ENCODE measurements around the gene OTOG.

The OTOG gene

DNA sequence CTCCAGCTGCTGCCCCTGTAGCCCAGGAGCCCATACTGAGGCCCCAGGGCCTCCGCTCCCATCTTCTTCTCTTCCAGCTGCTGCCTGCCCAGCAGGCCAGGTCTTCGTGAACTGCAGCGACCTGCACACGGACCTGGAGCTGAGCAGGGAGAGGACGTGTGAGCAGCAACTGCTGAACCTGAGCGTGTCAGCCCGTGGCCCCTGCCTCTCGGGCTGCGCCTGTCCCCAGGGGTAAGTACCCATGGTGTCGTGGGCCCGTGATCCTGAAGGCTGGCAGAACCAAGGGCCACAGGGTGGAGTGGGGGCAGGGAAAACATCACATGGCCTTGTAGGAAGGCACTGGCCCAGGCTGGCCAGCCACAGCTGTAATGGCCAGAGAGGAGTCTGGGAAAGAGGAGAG lies 31.2 kb downstream of the OTOG start:
- FAIRE-seq = no peak

DNA sequence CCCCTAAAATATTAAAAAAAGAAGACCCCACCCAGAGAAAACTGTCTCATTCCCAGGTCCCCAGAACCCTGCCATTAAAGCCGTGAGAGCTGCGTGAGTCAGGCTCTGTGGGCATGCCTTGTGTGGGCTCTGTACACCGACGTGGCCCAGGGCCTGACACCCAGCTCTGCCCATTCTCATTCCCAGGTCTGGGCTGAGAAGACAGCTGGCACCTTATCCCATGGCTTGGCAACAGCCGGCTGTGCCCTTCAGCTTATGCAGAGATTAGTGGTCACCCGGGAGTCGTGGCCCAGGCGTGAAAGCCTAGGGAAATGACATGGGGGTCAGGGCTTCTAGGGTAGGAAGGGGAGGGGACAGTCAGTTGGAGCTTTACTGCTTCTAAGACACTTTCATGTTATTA lies 31.9 kb downstream of the OTOG start:
- DNase-seq (ENCODE audit: insufficient read length, low spot score) = no peak
- no peak for FAIRE-seq

More for the DNA sequence above, 31.2 kb downstream of the OTOG start:
- no peak for DNase-seq (ENCODE audit: insufficient read length, low spot score)

DNA sequence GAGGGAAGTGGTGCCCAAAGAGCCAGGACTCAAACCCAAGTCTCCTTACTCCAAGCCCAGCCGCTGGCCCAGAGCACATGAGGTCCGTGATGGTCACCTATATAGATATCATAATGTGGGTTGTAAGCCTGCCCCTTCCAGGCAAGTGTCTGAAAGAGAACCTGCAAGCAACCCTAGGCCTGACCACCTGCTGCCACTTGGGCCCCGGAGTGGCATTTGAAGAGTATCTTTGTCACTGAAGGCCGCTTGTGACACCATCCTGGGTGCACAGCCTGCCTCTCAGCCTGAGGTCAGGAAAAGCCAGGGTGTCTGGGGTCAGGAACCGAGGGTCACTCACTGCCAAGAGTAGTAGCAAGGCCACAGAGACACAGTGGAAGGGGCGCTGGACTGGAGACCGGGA lies 32.4 kb downstream of the OTOG start:
- DNase-seq (ENCODE audit: insufficient read length, low spot score) (no peak), FAIRE-seq (no peak)

DNA sequence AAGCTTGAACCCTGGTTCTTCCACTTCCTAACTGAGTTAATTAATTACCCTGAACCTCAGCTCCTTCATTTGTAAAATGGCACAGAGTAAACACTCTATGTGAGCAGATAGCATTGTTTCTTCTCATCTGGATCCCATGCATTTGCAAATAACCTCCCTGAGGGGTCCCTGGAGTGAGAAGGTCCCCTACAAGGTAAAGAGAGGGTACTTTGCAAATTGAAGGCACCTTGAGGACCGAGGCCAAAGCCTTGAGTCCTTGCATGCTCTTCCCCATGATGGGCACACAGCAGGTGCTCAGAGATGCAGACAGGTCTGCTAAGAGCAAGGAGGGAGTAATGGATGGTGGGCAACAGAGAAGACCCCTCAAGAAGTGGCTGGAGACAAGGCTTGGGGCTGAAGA lies 33.2 kb downstream of the OTOG start:
- FAIRE-seq (no peak), DNase-seq (ENCODE audit: insufficient read length, low spot score) (no peak)

DNA sequence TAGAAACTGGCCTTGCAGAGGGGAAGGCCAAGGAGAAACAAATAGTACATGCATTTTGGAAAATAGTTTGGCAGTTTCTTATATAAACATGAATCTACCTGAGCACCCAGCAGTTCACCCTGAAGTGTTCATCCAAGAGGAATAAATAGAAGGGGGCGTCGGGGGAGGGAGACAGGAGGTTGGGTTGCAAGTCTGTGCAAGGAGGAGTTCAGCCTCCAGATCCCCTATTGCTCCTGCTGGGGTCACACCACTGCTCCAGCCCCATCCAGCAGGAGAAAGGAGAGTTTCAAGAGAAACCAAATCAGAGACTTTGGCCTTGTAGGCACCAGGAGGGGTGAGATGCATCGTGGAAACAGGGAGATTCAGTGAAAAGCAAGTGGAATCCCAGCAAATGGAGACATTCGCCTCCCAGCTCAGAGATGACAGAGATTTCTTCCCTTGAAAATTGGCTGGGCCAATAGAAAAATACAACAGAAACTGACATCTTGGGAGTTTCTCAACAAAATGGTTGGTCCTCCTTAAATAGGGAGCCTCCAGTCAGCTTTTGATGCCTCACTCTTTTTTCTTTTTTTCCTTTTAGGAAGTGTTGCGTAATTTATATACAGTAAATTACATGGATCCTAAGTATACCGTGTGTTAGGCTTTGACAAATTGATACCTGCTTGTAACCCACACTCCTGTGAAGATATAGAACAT lies 34.1 kb downstream of the OTOG start:
- no peak for FAIRE-seq
- no peak for DNase-seq (ENCODE audit: insufficient read length, low spot score)

GRCh38 chr11:17581732-17582053 lies 34.6 kb downstream of the OTOG start:
- DNase-seq (ENCODE audit: insufficient read length, low spot score) (no peak), FAIRE-seq (no peak)

DNA sequence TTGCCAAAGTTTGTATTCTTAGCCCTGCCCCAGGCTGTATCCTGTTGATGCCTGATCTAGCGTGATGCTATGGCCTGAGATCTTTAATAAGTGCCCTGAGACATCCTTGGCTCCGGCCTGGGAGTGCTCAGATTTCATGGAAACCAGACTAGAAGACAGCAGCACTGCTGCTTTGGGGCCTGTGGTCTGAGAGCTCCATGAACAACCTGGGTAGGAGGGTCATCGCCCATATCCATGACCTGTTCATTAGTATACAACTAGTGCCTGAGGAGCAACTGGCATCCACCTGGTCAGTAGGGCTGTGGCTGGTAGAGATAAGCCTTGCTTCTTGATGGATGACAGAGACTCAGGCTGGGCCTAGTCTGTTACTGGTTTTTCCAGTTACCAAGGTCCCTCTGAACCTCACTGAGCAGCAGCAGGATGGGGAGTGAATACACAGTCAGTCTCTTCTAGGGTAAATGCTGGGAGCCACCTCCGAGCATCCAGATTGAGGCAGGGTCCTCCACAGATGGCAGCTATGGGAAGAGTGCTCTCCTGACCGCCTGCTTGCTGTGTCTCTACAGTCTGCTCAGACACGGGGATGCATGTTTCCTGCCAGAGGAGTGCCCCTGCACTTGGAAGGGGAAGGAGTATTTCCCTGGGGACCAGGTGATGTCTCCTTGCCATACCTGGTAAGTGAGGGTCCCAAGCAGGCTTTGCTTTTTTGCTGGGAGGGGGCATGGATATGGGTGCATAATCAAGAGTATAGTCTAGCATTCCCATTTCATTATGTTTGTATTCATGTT lies 39.0 kb downstream of the OTOG start:
- DNase-seq (ENCODE audit: insufficient read length, low spot score) = no peak
- no peak for FAIRE-seq

DNA sequence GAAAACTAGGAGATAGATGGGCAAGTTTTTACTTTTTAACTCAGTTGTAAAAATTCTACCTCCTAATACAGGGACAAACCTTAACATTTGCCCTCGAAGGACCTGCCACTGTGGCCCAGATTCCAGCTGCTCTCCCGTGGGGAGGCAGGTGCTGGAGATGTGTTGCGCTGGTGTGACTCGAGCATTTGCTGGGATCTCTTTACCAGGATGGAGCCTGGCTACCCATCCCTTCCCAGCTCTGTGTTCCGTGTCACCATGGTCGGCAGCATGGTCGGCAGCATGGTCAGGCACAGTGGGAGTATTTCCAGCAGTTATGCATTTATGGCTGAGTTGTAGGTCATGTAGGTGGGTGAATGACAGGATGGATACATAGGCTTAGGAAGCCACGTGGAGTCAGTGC lies 41.1 kb downstream of the OTOG start:
- no peak for DNase-seq (ENCODE audit: insufficient read length, low spot score)
- FAIRE-seq = no peak

- DNase-seq (ENCODE audit: insufficient read length, low spot score) (no peak), FAIRE-seq (no peak)
Measured at GRCh38 chr11:17588721-17589120, 41.7 kb downstream of the OTOG start.

- DNase-seq (ENCODE audit: insufficient read length, low spot score) (no peak), FAIRE-seq (no peak)
Measured at GRCh38 chr11:17590463-17590862, 43.4 kb downstream of the OTOG start.

DNA sequence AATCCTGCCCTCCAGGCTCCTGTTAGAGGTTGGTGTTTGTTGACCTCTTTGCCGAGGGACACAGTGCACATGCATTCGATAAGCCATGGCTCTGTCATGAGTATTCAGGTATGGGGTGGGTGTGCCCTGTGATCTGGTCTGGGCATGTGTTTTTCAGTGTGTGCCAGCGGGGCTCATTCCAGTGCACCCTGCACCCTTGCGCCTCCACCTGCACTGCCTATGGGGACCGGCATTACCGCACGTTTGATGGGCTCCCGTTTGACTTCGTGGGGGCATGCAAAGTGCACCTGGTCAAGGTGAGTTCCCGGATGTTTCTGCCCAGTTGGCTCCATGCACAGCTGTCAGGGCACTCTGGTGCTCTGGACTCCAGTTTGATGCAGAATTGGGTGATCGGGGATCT lies 44.2 kb downstream of the OTOG start:
- FAIRE-seq (no peak), DNase-seq (ENCODE audit: insufficient read length, low spot score) (no peak)

DNA sequence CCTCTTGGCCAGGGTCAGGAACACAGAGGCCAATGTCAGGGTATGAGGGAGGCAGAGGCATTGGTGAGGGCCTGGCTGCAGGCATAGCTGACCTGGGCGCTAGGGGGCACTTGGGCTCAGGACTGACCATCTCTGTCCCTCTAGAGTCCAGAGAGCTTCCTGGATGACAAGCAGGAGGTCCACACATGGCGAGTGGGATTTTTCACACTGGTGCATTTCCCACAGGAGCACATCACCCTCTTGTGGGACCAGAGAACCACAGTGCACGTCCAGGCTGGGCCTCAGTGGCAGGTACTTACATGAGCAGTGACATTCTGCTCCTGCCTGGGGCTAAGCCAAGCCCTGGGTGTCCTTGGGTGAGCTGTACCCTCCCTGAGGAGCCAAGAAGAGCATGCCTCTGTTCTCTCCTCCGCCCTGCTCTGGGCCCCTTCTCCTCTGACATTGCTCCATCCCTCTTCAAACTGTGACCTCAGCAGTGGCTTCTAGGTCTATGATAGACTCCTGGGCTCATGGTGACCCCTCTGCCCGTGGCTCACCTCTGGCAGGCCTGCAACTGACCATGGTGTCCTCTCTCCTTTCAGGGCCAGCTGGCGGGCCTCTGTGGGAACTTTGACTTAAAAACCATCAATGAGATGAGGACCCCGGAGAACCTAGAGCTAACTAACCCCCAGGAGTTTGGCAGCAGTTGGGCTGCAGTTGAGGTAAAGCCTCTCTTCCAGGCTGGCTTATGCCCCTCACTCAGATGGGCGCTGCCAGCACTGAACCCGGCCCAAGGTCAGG lies 46.6 kb downstream of the OTOG start:
- DNase-seq (ENCODE audit: insufficient read length, low spot score) (no peak), FAIRE-seq (no peak)

DNA sequence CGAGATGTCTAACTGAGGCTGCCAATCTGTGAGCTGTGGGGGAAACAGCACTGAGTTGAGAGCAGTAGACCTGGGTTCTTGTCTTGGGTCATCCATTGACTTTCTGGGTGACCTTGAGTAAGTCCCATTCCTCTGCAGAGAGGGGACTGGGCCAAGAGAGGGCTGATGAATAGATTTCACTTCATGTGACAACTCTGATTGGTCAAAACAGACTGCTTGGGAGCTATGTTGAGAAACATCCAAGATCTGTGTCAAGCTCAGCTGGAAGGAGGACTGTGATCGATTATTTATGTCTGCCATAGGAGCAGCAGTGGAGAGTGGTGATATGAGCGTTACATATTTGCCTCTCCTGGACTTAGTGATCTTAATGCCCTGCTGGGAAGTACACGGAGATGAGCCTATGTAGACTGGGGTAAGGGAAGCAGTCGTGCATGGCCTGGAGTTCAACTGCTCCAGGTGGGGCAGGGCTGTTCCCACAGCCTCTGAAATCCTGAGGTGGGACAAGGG lies 47.7 kb downstream of the OTOG start:
- DNase-seq (ENCODE audit: insufficient read length, low spot score) (no peak), FAIRE-seq (no peak)

DNA sequence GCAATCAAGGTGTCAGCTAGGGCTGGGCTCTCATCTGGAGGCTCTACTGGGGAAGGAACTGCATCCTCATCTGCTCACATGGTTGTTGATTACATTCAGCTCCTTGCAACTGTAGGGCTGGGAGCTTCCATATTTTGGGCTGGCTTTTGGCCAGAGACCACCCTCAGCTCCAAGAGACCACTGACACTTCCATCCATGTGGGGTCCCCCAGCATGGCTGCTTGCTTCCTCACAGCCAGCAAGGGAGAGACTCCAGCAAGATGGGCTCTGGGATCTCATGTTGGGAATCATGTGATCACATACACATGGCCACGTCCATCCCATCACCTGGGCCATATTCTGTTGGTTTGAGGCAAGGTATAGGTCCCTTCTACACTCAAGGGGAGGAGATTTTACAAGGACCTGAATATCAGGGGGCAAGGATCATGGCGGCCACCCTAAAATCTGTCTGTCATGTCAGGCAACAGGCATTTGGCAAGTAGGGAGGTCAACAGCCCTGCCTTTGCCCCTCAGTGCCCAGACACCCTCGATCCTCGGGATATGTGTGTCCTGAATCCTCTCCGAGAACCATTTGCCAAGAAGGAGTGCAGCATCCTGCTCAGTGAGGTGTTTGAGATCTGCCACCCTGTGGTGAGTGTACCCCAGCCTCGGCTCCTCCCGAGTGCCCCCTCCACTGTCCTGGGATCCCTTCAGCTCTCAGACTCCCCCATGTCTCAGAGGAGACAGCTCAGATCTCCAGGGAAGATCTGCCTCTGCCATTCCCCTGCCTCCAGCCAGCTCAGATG lies 48.7 kb downstream of the OTOG start:
- no peak for DNase-seq (ENCODE audit: insufficient read length, low spot score)
- FAIRE-seq = no peak

- FAIRE-seq = no peak
- DNase-seq (ENCODE audit: insufficient read length, low spot score) = no peak
Measured at GRCh38 chr11:17596310-17596669, 49.2 kb downstream of the OTOG start.

DNA sequence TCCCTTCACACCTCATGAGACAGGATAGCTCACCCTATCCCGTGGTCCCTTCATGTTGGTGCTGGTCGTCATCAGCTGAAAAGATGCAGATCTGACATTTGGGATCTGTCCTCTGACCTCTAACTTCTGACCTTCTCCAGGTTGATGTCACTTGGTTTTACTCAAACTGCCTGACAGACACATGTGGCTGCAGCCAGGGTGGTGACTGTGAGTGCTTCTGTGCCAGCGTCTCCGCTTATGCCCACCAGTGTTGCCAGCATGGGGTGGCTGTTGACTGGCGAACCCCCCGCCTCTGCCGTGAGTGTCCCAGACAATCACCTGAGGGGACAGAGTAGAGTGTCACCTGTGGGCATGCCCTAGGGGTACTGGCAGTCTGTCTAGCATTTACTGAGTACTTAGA lies 49.7 kb downstream of the OTOG start:
- FAIRE-seq (no peak), DNase-seq (ENCODE audit: insufficient read length, low spot score) (no peak)

- DNase-seq (ENCODE audit: insufficient read length, low spot score) = no peak
- no peak for FAIRE-seq
Measured at GRCh38 chr11:17597770-17598169, 50.7 kb downstream of the OTOG start.

- DNase-seq (ENCODE audit: insufficient read length, low spot score) (peak; percentile 74), FAIRE-seq (peak; percentile 85)
Measured at GRCh38 chr11:17598700-17599459, 51.8 kb downstream of the OTOG start.

- FAIRE-seq = no peak
Measured at GRCh38 chr11:17599460-17599925, 52.4 kb downstream of the OTOG start.

More at GRCh38 chr11:17599460-17599925, 52.4 kb downstream of the OTOG start:
- no peak for DNase-seq (ENCODE audit: insufficient read length, low spot score)
